GM18909 (cell line): ENCODE results near the gene GP1BA.
A peak's percentile ranks its signal among the peaks of the same experiment; 100 is the strongest.

Experiments used
- ATAC-seq: cut with Tn5 transposase; IDR thresholded peaks from one replicate; pipeline ENCODE4 v1.9.1; 2021; ENCODE audit warnings: mild to moderate bottlenecking; ENCODE audit not compliant: unreplicated experiment, poor library complexity

Gene GP1BA

DNA sequence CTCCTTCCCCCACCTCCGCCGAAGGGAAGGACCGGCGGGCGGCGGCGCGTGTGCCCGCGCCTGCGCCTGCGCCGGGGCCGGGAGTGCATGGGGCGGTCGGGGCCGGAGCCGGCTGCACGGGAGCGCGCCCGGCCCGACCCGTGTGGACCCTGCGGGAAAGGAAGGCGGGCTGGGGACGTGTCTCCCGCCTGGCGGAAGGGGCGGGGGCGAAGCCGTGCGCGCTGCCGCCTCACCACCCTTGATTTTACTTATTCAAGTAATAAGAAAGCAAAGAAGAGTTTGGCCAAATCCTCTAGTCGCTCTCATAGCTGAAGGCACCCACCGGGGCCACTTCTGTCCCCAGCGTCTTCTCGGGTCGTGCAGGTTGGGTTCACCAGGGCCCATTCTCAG is 16.8 kb downstream of the GP1BA start:
- peak; percentile 37 for ATAC-seq

DNA sequence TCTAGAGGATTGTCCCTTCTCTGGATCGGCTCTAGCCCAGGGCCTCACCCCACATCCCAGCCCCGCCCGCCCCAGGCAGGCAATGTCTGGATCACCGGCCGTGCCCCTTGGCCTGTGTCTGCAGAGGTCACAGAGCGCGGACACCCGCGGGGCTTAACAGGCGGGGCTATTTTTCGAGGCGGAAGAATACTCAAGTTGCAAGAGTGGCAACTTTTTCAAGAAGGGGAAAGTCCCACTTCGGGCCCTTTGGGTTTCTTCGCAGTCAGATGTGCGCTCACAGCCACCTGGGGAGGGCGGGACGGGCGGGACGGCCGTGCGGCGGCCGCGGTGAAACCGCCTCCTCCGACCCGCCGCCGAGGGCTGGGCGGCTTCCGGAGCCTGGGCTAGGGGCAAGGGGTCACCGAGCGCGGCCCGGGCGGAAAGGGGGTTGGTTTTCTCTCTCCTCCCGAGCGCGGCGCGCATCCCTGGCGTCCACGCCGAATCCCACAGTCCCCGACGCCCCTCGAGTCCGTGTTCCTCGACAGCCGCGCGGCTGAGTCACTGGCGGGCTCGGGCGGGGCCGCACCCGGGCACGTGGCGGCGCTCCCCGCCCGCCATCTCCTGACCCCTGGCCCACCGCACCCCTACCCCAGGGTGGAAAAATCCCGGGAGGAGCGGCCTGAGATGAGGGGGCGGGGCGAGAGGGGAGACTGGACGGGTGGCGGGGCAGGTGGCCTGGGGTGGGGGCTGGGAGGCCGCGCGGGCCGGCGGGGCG is 17.4 kb downstream of the GP1BA start:
- ATAC-seq: peak; percentile 39

DNA sequence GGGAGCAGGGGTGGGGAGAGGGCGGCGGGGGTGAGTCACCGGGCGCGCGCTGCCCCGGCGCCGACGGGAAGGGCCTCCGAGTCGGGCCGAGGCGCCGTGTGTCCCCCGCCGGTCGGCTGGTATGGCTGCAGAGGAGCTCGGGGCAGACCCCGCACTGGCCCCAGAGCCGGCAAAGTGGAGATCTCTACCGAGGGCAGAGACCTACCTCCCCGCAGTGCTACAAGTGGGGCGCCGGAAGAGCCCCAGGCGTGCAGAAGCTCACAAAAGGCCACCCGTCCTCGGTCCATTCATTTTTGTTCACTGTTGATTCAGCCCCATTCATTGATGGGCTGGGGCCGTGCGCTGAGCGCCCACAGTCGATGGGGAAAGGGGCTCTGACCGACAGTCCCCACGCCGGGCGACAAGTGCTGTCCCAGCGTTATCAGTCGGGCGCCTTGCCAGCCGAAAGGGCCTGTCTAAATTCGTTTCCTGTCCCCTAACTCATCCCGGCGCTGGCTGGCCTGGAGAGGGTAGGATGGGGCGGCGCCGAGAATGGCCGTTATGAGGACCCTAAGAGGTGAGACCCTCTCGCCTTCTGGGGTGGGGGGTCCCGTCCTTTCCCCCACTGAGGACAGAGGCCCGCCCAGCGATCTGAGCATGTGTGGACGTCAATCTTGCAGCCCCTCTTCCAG is 18.1 kb downstream of the GP1BA start:
- ATAC-seq: peak; percentile 7

DNA sequence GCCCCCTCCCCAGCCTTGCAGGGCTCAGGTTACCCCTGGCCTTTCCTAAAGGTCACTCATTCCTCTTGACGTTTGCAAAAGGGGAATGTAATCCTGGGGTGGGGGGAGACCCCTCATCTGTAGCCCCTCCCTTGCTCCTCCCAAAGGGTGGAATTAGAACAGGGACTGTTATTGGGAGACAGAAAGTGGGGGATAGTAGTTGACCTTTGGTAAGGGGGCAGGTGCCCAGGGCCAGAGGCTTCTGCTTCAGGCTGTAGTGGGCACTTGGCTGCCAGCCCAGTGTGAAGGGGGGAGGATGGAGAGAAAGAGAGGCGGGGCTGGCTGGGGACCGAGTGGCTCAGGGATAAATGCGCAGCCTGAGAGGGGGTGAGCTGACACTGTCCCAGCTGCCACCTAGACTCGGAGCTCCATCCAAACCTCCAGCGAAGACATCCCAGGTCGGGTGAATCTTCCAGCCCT is 18.7 kb downstream of the GP1BA start, which contains the start of gene ENO3:
Gene ENO3 (plus strand): TSS at position 374 of the 459 bp plus-strand sequence. CDS start 711 bp downstream, outside the sequence.
- ATAC-seq: no peak

DNA sequence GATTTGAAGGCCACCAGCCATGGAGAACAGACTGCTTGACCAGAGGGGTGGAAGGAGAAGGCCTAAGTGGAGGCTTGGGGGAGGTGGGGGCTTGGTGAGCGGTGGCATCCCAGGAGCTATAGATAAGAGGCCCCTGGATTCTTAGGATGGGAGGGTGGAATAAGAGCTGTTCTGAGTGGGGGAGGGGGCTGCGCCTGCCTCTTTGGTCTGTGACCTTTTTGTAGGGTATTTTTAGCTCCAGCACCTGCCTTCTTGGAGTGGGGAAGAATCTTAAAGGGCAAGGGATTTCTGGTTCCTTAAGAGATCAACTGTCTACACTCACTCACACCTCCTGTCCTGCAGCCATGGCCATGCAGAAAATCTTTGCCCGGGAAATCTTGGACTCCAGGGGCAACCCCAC is 19.4 kb downstream of the GP1BA start:
- no peak for ATAC-seq

DNA sequence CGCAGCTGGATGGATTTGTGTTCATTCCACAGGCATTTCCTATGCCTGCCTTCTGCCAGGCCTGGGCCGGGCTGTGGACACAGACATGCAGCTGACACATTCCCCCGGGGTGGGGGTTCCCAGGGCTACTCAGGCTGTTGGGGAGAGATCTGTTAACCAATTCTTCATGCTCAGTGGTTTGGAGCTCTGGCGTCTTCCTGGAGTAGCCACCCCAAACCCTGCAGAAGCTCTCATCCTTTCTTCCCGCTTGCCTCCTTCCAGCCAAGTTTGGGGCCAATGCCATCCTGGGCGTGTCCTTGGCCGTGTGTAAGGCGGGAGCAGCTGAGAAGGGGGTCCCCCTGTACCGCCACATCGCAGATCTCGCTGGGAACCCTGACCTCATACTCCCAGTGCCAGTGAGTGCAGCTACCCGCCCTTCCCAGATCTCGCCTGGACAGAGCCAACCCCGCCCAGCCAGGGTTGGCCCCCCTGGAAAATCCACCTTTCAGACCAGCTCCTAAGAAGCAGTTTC is 21.4 kb downstream of the GP1BA start:
- ATAC-seq: no peak

DNA sequence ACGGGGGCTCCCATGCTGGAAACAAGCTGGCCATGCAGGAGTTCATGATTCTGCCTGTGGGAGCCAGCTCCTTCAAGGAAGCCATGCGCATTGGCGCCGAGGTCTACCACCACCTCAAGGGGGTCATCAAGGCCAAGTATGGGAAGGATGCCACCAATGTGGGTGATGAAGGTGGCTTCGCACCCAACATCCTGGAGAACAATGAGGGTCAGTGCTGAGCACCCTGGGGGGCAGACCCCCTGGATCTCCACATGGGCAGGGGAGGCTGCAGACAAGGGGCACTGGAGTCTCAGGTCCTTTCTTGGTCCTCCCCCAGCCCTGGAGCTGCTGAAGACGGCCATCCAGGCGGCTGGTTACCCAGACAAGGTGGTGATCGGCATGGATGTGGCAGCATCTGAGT is 23.0 kb downstream of the GP1BA start:
- ATAC-seq: no peak

DNA sequence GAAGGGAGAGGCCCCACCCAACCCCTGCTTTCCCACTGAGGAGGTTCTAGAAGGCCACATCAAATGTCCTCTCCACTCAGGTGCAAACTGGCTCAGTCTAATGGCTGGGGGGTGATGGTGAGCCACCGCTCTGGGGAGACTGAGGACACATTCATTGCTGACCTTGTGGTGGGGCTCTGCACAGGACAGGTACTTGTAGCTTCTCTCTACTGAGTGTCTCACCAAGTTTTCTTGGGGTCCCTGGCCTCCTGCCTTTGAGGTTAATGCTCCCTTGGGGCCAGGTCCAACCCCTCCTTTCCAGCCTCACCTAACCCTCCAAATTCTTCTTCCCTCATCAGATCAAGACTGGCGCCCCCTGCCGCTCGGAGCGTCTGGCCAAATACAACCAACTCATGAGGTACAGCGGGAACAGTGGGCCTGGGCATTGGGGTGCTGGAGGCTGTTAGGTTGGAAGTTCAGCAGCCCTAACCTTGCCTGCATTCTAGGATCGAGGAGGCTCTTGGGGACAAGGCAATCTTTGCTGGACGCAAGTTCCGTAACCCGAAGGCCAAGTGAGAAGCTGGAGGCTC is 24.5 kb downstream of the GP1BA start:
- no peak for ATAC-seq

DNA sequence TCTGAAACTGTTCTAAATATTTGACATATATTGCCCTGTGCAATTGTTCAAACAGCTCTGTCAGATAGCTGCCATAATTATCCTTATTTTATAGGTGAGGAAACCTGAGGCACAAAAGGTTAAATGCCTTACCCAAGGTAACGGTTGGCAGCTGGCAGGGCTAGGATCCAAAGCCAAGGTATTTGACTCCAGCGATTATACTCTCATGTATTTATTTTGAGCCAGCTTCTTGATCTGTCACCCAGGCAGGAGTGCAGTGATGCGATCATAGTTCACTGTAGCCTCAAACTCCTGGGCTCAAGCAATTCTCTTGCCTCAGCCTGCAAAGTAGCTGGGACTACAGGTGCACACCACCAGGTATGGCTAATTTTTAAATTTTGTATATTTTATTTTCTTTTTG is 26.0 kb downstream of the GP1BA start:
- no peak for ATAC-seq

DNA sequence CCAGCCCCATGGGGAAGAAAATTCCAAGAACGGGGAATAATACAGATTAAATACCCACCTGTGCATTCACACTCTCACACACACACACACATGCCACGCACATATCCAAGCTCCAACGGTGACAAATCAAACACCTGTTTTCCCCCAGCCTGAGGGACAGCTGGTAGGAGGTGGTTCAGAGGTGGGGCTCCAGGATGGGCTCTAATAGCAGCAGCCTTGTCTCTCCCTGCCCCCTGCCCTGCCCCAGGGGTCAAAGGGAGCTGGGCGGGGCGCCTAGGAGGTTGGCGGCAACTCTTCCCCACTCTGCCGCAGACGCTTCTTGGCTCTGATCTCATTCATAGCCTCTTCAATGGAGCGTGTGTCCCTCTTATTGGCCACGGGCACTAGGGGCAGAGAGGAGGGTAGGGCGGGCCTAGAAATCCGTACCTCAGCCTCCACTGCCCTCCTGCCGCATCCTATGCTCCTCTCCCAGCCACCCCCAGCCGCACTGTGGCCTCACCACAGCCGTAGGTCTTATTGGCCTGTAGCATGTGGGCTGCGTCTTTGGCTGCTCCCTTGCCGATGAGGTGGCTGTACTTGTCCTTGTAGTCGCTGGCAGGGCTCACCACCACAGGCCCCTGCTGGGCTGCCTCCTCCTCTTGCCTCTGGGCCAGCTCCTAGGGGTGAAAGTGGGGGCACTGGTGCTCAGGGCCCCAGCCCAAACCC is 27.3 kb downstream of the GP1BA start:
- ATAC-seq: no peak

DNA sequence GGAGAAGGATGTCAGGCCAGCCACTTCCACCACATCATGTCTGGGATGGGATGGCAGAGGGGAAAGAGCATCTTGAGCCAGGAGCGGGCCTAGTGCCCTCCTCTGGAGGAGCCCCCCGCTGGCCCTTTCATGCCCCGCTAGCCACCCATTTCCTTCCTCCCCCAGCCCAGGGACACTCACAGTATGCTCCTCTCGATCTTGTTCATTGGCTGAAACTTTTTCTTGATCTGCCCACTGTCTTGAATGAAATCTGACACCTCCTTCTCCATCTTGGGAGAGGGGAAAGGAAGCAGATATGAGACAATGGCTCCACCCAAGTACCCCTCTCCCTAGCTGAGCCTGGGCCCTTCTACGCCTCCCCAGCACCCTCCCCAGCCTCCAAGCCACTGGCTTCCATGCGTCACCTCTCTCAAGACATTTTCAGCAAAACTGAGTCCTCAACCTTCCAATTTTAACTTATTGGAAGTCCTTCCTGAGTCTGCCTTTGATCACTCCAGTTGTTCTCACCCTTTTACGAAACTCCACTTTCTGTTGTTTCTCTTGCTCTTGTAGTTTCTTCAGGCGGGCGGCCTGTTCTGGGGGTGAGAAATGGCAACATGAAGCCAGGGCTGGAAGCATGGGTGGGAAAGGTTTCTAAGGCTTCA is 28.3 kb downstream of the GP1BA start:
- ATAC-seq: no peak

DNA sequence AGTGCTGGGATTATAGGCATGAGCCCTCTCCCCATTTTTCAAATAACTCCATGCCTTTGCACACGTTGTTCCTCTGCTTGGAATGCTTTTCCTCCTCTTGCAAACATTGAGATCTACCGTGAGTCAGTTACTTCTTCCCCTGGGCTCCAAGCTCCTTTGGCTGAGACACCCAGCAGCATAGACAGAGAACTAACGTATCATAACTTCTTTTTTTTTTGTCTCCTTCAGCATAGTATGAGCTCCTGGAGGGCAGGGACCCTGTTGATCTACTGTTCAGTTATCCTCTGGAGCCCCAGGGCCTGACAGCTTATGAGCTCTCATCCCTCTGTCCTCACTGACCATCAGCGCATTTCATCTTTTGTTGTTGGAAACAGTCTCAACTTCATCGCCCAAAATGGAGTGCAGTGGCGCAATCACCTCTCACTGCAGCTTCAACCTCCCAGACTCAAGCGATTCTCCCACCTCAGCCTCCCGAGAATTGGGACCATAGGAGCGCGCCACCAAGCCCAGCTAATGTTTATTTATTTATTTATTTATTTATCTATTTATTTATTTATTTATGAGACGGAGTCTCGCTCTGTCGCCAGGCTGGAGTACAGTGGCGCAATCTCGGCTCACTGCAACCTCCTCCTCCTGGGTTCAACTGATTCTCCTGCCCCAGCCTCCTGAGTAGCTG is 33.4 kb downstream of the GP1BA start:
- no peak for ATAC-seq

DNA sequence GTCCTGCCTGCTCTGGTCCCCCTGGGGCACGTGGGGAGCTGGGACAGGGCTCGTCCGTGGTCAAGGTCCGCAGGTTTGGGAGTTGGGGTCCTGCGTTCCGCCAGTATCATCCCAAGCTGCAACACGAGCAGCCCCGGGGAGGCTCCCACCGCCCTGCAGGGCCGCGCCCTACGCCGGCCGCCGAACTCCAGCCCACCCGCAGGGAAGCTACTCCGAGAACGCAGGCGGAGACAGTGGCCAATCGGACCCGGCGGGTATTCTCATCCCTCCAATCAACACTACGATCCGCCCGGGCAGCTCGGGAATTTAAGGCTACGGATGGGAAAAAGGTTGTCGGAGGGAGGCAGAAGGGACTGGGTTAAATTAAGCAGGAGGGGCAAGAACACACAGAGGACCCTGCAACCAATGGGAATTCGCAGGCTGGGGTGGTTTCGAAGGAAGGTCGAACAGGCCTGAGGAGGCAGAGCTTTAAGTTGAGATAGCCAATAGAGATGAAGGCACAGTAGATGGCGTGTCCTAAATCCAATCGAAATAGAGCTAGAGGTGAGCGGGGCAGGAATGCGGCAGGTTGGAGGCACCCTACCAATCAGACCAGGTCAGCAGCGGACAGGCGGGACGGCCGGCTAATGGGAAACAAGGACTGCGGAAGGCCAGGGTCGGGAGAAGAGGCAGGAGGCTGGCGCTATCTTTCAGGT is 34.9 kb downstream of the GP1BA start:
- ATAC-seq: peak; percentile 83

DNA sequence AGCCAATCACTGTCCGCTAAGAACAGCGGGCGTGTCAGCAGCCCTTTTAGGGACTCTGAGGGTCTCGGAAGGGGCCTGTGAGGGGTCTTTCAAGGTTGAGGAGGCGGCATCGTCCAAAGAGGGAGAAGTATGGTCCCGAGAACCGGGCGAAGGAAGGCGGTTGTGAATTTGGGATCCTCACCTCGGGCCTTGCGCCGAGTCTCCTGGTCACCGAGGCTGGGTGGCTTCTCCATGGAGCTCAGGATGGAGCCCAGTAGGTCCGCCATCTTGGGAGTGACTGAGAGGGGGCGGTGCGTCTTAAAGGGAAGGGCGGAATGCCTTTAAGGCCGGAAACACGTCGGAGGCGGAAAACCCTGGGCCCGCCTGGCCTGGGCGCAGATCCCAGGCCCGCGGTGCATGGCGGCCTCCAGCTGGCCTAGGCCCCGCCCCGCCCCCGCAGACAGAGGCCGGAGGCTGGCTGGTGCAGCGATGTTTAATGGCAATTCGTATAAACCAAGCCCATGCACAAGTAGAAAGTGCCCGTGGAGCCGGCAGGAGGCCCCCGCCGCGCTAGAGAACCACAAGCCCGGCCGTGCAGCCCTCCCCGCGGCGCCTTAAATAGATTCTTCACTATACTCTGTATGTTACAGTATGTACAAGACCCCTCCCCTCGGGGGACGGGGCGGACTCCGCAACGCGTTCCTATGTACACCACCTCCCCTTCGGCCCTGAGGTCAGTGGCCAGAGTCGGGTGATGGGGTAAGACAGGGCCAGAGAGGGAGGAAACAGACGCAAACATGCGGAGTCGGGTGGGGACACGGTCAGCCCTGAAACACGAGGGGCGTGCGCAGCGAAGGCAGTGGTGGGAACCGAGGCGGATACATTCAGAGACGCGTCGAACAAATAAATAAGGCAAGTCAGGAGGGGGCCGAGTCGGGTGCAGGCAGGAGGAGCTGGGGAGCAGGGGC is 35.7 kb downstream of the GP1BA start, which contains the start of gene SPAG7:
Gene SPAG7 (minus strand): TSS at position 279 of the 947 bp plus-strand sequence. CDS start 13 bp downstream, at position 266.
- ATAC-seq: peak; percentile 67

DNA sequence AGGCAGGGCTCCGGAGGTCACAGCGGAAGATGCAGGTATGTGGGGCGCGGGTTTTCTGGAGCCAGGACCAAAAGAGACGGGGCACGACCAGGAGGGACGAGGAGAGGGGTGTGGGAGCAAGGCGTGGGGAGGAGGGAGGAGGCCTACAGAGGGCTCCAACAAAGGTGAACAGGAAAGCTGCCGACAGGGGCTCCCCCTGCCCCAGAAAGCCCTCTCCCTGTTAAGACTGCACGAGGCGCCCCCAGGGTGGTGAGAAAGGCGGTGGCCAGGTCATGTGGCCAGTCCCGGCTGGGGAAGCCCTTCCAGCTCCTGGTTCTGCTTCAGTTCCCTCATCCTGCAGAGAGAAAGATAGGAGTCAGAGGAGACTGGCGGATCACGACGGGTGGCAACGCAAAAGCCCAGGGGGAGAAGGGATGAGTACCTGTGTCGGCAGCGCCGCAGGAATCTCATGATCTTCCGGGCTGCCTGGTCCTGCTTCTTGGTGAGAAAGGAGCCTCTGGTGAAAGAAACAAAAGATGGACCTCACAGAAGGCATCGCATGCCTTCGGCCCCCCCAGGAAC is 36.5 kb downstream of the GP1BA start:
- no peak for ATAC-seq

DNA sequence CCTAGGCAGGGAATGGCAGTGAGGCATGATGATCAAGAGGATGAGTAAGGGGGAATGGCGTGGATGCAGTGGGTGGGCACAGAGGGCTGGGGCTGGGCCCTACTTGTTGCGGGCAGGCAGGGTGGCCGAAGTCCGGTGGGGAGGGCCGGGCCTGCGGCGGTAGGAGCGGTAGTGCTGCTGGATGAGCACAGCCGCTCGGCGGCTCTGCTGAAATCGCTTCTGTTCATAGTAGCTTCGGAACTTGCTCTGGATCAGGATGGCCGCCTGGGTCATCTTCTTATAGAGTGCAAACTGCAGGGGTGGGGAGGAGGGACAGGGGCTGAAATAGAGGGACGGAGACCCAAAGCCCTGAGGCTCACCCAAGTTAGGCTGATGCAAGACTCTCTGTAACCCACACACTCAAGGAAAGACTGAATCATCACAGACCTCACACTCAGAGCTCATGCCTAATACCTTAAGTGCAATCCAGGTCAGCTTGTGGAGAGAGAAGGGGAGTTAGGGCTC is 37.0 kb downstream of the GP1BA start:
- ATAC-seq: no peak

DNA sequence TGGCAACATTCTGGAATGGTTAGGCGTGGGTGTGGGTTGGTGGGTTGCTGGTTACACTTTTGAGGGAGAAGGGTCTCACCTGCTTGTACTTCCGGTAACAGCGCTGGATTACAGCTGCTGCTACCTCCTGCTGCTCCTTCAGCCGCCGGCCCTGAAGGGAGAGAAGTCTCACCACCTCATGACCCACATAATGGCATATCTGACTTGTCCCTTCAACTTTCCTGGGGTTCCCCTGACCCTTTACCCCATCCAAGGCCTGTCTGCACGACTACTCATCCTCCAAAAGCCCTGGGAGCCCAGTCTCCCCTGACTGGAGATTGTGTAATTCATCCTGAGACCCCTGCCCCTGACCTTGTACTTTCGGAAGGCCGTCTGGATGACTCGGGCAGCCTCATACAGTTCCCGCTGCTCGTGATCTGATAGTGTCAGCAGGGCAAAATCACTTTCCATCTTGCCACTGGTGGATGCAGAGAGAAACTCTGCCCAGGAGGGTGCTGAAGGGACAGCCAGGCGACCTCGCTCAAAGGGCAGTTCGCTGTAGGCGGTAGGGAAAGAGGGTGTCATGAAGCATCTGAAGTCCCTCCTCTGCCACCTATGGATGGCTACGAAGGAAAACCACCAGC is 37.6 kb downstream of the GP1BA start:
- no peak for ATAC-seq
